Coronary artery (tissue), 2 donors: ENCODE measurements around the gene NKX1-1.
"Not testable (repeated sequence)": the region's sequence is repeated elsewhere in the genome, so short reads cannot be mapped to it uniquely, and the experiment has no call there.

Source experiments
- DNase-seq: peaks from one replicate; pipeline ENCODE4 v3.0.0-alpha.2; 2017; ENCODE audit warnings: low spot score
- H3K27ac ChIP-seq, 2 donors: fragments of 200-600 bp; sonication (generic); one replicate each; pipeline ENCODE4 v1.5.1; 2016 to 2019
- H3K4me3 ChIP-seq: fragments of 200-600 bp; sonication (generic); 2 replicates; pipeline ENCODE4 v1.5.1; 2016; ENCODE audit warnings: mild to moderate bottlenecking, moderate library complexity
- TF ChIP-seq, protein P1 (sequence below): fragments of 200-600 bp; sonication (generic); IDR thresholded peaks from one replicate; pipeline ENCODE4 v1.5.1; 2019; ENCODE audit warnings: antibody characterized with exemption

NKX1-1 gene

DNA sequence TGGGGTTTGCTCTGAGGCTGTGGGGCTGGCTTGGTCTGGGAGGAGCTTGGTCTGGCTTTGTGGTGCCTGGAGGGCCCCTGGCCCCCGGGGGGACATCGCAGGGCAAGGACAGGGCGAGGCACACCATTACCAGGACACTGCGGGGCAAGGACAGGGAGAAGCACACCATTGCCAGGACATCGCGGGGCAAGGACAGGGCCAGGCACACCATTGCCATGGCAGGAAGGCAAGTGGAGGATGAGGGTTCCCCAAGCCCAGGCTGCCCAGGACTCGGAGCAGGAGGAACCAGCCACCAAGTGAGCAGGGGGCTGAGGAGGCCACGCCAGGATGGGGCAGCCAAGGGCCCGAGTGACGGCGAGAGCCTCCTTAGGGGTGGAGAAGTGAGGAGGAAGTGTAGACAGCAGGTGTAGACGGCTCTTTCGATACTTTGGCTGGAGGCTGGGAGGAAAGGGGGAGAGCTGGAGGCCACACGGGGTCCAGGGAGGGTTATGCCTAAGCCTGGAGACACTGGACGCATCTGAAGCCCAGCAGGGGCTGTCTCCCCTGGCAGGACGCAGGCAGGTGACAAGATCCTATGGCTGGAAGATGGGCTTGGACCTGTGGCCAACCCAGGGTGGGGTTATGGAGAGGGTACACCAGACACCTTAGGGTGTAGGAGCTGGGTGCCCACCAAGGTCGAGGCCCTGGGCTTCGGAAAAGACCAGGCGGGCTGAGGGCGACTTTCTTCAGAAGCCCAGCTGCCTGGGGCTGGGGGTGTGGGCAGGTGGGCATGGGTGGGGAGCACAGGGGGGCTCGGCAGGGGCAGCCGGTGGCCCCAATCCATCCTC, 7.3 kb downstream of the NKX1-1 start:
- no peak overlapping the region for H3K27ac ChIP-seq
- TF ChIP-seq, protein P1, sequence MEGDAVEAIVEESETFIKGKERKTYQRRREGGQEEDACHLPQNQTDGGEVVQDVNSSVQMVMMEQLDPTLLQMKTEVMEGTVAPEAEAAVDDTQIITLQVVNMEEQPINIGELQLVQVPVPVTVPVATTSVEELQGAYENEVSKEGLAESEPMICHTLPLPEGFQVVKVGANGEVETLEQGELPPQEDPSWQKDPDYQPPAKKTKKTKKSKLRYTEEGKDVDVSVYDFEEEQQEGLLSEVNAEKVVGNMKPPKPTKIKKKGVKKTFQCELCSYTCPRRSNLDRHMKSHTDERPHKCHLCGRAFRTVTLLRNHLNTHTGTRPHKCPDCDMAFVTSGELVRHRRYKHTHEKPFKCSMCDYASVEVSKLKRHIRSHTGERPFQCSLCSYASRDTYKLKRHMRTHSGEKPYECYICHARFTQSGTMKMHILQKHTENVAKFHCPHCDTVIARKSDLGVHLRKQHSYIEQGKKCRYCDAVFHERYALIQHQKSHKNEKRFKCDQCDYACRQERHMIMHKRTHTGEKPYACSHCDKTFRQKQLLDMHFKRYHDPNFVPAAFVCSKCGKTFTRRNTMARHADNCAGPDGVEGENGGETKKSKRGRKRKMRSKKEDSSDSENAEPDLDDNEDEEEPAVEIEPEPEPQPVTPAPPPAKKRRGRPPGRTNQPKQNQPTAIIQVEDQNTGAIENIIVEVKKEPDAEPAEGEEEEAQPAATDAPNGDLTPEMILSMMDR = no peak
- no peak for DNase-seq
- no peak overlapping the region for H3K4me3 ChIP-seq

DNA sequence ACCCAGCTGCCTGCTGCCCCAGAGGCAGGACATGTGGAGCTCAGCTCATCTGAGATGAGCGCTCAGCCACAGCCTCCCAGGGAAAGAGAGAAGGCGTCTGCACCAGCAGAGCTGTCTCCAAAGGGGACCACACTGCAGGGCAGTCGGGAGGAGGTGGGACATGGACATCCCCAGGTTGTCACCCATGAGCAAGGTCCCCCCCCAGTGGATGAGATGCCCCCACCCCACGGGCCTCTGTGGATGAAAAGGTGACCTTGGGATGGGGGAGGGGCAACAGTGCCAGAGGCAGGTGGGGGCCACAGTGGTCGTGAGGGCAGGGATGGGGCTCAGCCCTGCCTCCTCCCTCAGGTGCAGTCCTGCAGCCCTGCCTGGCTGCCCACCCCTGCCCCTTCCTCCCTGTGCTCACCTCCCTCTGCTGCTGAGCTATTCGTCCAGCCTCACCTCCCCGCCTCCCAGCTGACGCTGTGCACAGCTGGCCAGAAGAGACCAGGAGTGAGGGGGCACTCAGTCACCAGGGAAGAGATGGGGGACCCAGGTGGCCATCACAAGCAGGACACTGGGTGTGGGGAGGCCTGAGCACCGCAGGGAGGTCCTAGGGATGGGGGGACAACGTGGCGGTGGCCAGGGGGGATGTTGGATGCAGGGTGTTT, 9.3 kb downstream of the NKX1-1 start:
- H3K4me3 ChIP-seq = no peak overlapping the region
- DNase-seq = no peak
- TF ChIP-seq, protein P1 = no peak
- H3K27ac ChIP-seq = no peak overlapping the region

GRCh38 chr4:1395941-1396805, 10.1 kb downstream of the NKX1-1 start:
- no peak overlapping the region for H3K27ac ChIP-seq
- TF ChIP-seq, protein P1 = no peak
- no peak for DNase-seq
- H3K4me3 ChIP-seq = no peak overlapping the region

- DNase-seq = not testable (repeated sequence)
These were observed 10.8 kb downstream of the NKX1-1 start for GRCh38 chr4:1395389-1395820.

GRCh38 chr4:1394554-1395388, 11.5 kb downstream of the NKX1-1 start:
- H3K27ac ChIP-seq, DNase-seq, H3K4me3 ChIP-seq: not testable (repeated sequence)

More at GRCh38 chr4:1395389-1395820, 10.8 kb downstream of the NKX1-1 start:
- not testable (repeated sequence) for H3K27ac ChIP-seq, H3K4me3 ChIP-seq

- Histone ChIP-seq H3K27ac (no peak overlapping the region), H3K4me3 (no peak overlapping the region)
- DNase-seq = no peak
- TF ChIP-seq, protein P1 = no peak
These were observed 12.4 kb downstream of the NKX1-1 start for GRCh38 chr4:1393866-1394265.

- not testable (repeated sequence) for DNase-seq, H3K27ac ChIP-seq, H3K4me3 ChIP-seq
These were observed 12.9 kb downstream of the NKX1-1 start for GRCh38 chr4:1393363-1393762.
